HepG2 (cell line): ENCODE data around the gene UCHL3. TPM values are rescaled to one million over a fixed set of nuclear protein-coding genes. Genes with fewer than 3 reads are reported as not detected.

ENCODE experiments used
- ATAC-seq: fragments of 200-7000 bp; cut with Tn5 transposase; 3 replicates; pipeline ENCODE4 v1.9.1; 2020; ENCODE audit warnings: mild to moderate bottlenecking, moderate library complexity
- BruUV-seq: library from RNA; stranded (reverse); fragments of 400-500 nt; replicated peaks from 2 replicates; lab custom pipeline; 2021; lab: Mats Ljungman, UMichigan
- CTCF ChIA-PET: fragments of 300-600 bp; formaldehyde crosslinking; extraction: SDS; loops from one replicate; lab custom pipeline; 2021; ENCODE audit warnings: low total read pairs, inconsistent platforms, low intra/inter-chr PET ratio; lab: Yijun Ruan, JAX
- POLR2A ChIA-PET: fragments of 350-600 bp; sonication (Branson Sonifier 250); formaldehyde crosslinking; loops from one replicate; lab custom pipeline; 2020; ENCODE audit warnings: antibody characterized with exemption, inconsistent platforms; lab: Yijun Ruan, JAX
- DNase-seq: peaks from one replicate; pipeline ENCODE4 v3.0.0-alpha.2; 2015; ENCODE audit warnings: low spot score
- FAIRE-seq: peaks from 3 replicates; lab custom pipeline; 2011; peaks lifted over from hg19 to GRCh38; lab: Jason Lieb, UNC
- H2AFZ ChIP-seq: one replicate; pipeline ENCODE4 v1.6.1; 2011; ENCODE audit warnings: low read length, inconsistent platforms
- H3K27ac ChIP-seq: fragments of 300-600 bp; 3 replicates; pipeline ENCODE4 v1.8.0; 2011; ENCODE audit warnings: mixed run types, mild to moderate bottlenecking, mixed read lengths, low read length, inconsistent platforms; ENCODE audit not compliant: insufficient read depth; ENCODE audit errors: extremely low read length
- H3K27me3 ChIP-seq, 2 experiments: fragments of 200-600 bp in 1 of 2; 2 replicates in 1 of 2; 3 replicates in 1 of 2; pipeline versions ENCODE4 v1.6.0 to v1.8.0; 2011; ENCODE audit warnings: low read length in 2 of 2, mild to moderate bottlenecking in 2 of 2, moderate library complexity in 2 of 2, inconsistent platforms in 1 of 2; ENCODE audit not compliant: insufficient read depth in 2 of 2, control insufficient read depth in 1 of 2
- H3K36me3 ChIP-seq, 2 experiments: fragments of 200-600 bp in 1 of 2; replicated peaks in 1 of 2; 2 replicates in 1 of 2; 3 replicates in 1 of 2; pipeline versions ENCODE4 v1.5.1 to v1.8.0; 2011; ENCODE audit warnings: low read length in 2 of 2, inconsistent platforms in 1 of 2; ENCODE audit not compliant: insufficient read depth in 2 of 2, control insufficient read depth in 1 of 2
- H3K4me1 ChIP-seq: 2 replicates; pipeline ENCODE4 v1.5.1; 2012; ENCODE audit warnings: low read length, inconsistent platforms; ENCODE audit not compliant: insufficient read depth
- H3K4me2 ChIP-seq: 2 replicates; pipeline ENCODE4 v1.6.0; 2011; ENCODE audit warnings: low read depth, low read length, inconsistent platforms
- H3K4me3 ChIP-seq, 3 experiments: fragments of 200-600 bp in 1 of 3; sonication (generic), shearing (Covaris generic) in 1 of 3; replicated peaks in 1 of 3; 2 replicates each; pipeline ENCODE4 v1.5.1; 2011 to 2016; ENCODE audit warnings: low read length in 3 of 3, inconsistent platforms in 2 of 3, low read depth in 2 of 3, mild to moderate bottlenecking in 2 of 3, control low read depth in 1 of 3, mixed read lengths in 1 of 3; ENCODE audit not compliant: insufficient read depth in 1 of 3
- H3K79me2 ChIP-seq: one replicate; pipeline ENCODE4 v1.6.1; 2011; ENCODE audit warnings: low read length, inconsistent platforms; ENCODE audit not compliant: insufficient read depth
- H3K9ac ChIP-seq: 2 replicates; pipeline ENCODE4 v1.6.0; 2011; ENCODE audit warnings: mild to moderate bottlenecking, low read depth, low read length, inconsistent platforms; ENCODE audit not compliant: insufficient read depth
- H3K9me3 ChIP-seq: 2 replicates; pipeline ENCODE4 v1.5.1; 2012; ENCODE audit warnings: mild to moderate bottlenecking, low read length
- H4K20me1 ChIP-seq: 2 replicates; pipeline ENCODE4 v1.6.0; 2011; ENCODE audit warnings: inconsistent platforms, mild to moderate bottlenecking, low read length, moderate library complexity; ENCODE audit not compliant: insufficient read depth
- ARID5B ChIP-seq: IDR thresholded peaks from 2 replicates; pipeline ENCODE4 v1.4.0; 2020; ENCODE audit warnings: mild to moderate bottlenecking, missing genetic modification reagents
- ATF5 ChIP-seq: sonication (generic); formaldehyde crosslinking; IDR thresholded peaks from 2 replicates; pipeline ENCODE4 v1.4.0; 2020; ENCODE audit warnings: mild to moderate bottlenecking, low read depth, missing genetic modification reagents
- ATF7 ChIP-seq, 2 experiments: fragments of 450-650 bp in 1 of 2; sonication (generic) in 1 of 2; formaldehyde crosslinking in 1 of 2; IDR thresholded peaks; 2 replicates each; pipeline versions ENCODE4 v1.4.0 to v1.6.1; 2016 to 2020; ENCODE audit warnings: antibody characterized with exemption in 1 of 2, mild to moderate bottlenecking in 1 of 2, missing genetic modification reagents in 1 of 2
- CEBPB ChIP-seq: IDR thresholded peaks from 2 replicates; pipeline ENCODE4 v1.6.1; 2011; ENCODE audit warnings: low read depth, low read length, improper control_type of control experiment, borderline replicate concordance
- FOXA3 ChIP-seq: IDR thresholded peaks from 2 replicates; pipeline ENCODE4 v1.6.1; 2016; ENCODE audit warnings: missing genetic modification reagents, missing compliant biosample characterization
- FOXP1 ChIP-seq, 2 experiments: fragments of 450-650 bp in 1 of 2; IDR thresholded peaks; 2 replicates each; pipeline ENCODE4 v1.6.1; 2017 to 2018; ENCODE audit warnings: antibody characterized with exemption in 1 of 2
- HNF4A ChIP-seq: sonication (generic); formaldehyde crosslinking; IDR thresholded peaks from 2 replicates; pipeline ENCODE4 v1.4.0; 2020; ENCODE audit warnings: missing genetic modification reagents
- IRF2 ChIP-seq: IDR thresholded peaks from 2 replicates; pipeline ENCODE4 v1.6.1; 2018; ENCODE audit warnings: missing genetic modification reagents, missing compliant biosample characterization
- SALL1 ChIP-seq: sonication (generic); formaldehyde crosslinking; IDR thresholded peaks from 2 replicates; pipeline ENCODE4 v1.8.0; 2022; ENCODE audit warnings: mild to moderate bottlenecking, missing genetic modification reagents
- SOX13 ChIP-seq, 3 experiments: fragments of 450-650 bp in 1 of 3; sonication (generic) in 1 of 3; formaldehyde crosslinking in 1 of 3; IDR thresholded peaks in 2 of 3; conservative IDR thresholded peaks in 1 of 3; 2 replicates each; pipeline versions ENCODE4 v1.5.0 to v1.6.1; 2016 to 2020; ENCODE audit warnings: antibody characterized with exemption in 1 of 3, mild to moderate bottlenecking in 1 of 3, missing compliant biosample characterization in 1 of 3, missing genetic modification reagents in 1 of 3, moderate library complexity in 1 of 3
- SOX5 ChIP-seq: IDR thresholded peaks from 2 replicates; pipeline ENCODE4 v1.6.1; 2016; ENCODE audit warnings: borderline replicate concordance
- SOX6 ChIP-seq, 2 experiments: fragments of 450-650 bp in 1 of 2; sonication (generic) in 1 of 2; formaldehyde crosslinking in 1 of 2; IDR thresholded peaks; 2 replicates each; pipeline versions ENCODE4 v1.4.0 to v1.6.1; 2017 to 2020; ENCODE audit warnings: antibody characterized with exemption in 1 of 2, mild to moderate bottlenecking in 1 of 2, missing genetic modification reagents in 1 of 2
- TEAD3 ChIP-seq: optimal IDR thresholded peaks from 2 replicates; pipeline ENCODE3; 2016; ENCODE audit warnings: borderline replicate concordance
- ZNF232 ChIP-seq: sonication (generic); formaldehyde crosslinking; IDR thresholded peaks from 2 replicates; pipeline ENCODE4 v1.4.0; 2020; ENCODE audit warnings: missing genetic modification reagents, borderline replicate concordance
- ZNF563 ChIP-seq: sonication (generic); formaldehyde crosslinking; IDR thresholded peaks from 2 replicates; pipeline ENCODE4 v1.8.0; 2022; ENCODE audit warnings: mild to moderate bottlenecking, moderate library complexity, missing genetic modification reagents
- ZNF615 ChIP-seq: sonication (generic); formaldehyde crosslinking; IDR thresholded peaks from 2 replicates; pipeline ENCODE4 v1.5.0; 2020; ENCODE audit warnings: mild to moderate bottlenecking, missing genetic modification reagents, borderline replicate concordance
- ZNF878 ChIP-seq: sonication (generic); formaldehyde crosslinking; IDR thresholded peaks from 2 replicates; pipeline ENCODE4 v1.8.1; 2023; ENCODE audit warnings: mild to moderate bottlenecking, missing genetic modification reagents, moderate library complexity
- ZSCAN5A ChIP-seq: sonication (generic); formaldehyde crosslinking; IDR thresholded peaks from 2 replicates; pipeline ENCODE4 v1.8.0; 2022; ENCODE audit warnings: mild to moderate bottlenecking, missing genetic modification reagents, borderline replicate concordance
- in situ Hi-C: cut with HindIII; loops from 2 replicates; pipeline ENCODE4 v1.10.0; 2017; ENCODE audit warnings: low pct_unique_long_range_greater_than_20kb; ENCODE audit not compliant: extremely low pct_ligation_motif_present
- intact Hi-C: fragments of 100-400 bp; cut with micrococcal nuclease; formaldehyde crosslinking; loops from one replicate; pipeline ENCODE4 v1.10.0; 2022; ENCODE audit not compliant: unreplicated experiment
- polyA plus RNA-seq, 8 experiments: library from polyadenylated mRNA; depleted of rRNA in 3 of 8; stranded (reverse) in 7 of 8; unstranded in 1 of 8; fragments of >200 nt; fragmentation: Illumina TruSeq in 4 of 8; extraction: Trizol in 4 of 8; gene quantifications; 2 replicates each; pipeline versions ENCODE4 v1.2.1 to v1.2.3, GENCODE V29; 2011 to 2016; ENCODE audit warnings: low read depth in 4 of 8, missing spikeins in 1 of 8, mixed read lengths in 1 of 8; ENCODE audit not compliant: insufficient read depth in 1 of 8
- total RNA-seq, 5 experiments: library from RNA; depleted of rRNA; stranded (reverse); fragments of >200 nt; fragmentation: Illumina TruSeq; extraction: Trizol; gene quantifications; 2 replicates each; pipeline ENCODE4 v1.2.3, GENCODE V29; 2016; ENCODE audit warnings: low read depth in 1 of 5

UCHL3 gene
- total and polyA plus RNA-seq, 2 of the 13 experiments (the other 11 are each of a cell fraction or from before 2014, with no cell fraction given): 36.2 to 93.3 TPM

GRCh38 chr13:75530549-75530961 is 19.0 kb upstream of the UCHL3 start:
- no peaks in the 10 kb centered on the region for H3K9me3 ChIP-seq
- FAIRE-seq: no peak
- in situ Hi-C loops (no loop called here), intact Hi-C loops (no loop called here)
- H3K79me2 ChIP-seq: no peaks in the 10 kb centered on the region
- H2AFZ ChIP-seq: no peak overlapping the region
- H3K27me3 ChIP-seq: no peaks in the 10 kb centered on the region
- peaks cover 0 to 7% of the 10 kb centered on the region in 2 experiments; a peak in 1 of 5 replicates for H3K36me3 ChIP-seq
- no peak overlapping the region for H3K4me3 ChIP-seq
- peaks cover 27% of the 10 kb centered on the region for H3K4me1 ChIP-seq
- peak; percentile 92 for ATAC-seq
- ChIA-PET POLR2A (interaction anchor here (1.3 kb wide), 1 partner anchor 48 kb away, joined by 4 read pairs; the partner anchor contains the start of gene TBC1D4), CTCF (no interaction called here)
- DNase-seq: peak; percentile 81
- H3K9ac ChIP-seq: no peak overlapping the region
- no peak overlapping the region for H3K4me2 ChIP-seq
- peak overlapping the region; percentile 41 for H3K27ac ChIP-seq
- no peaks in the 10 kb centered on the region for H4K20me1 ChIP-seq
- BruUV-seq: no TSS peak
- TF ChIP-seq HNF4A (CRISPR knock-in tag) (peak; percentile 34; the same call in 1 of the 2 replicates), CEBPB (0 out of 2 replicates have a peak, but pooled peaks have one; percentile 6), ZNF615 (CRISPR knock-in tag) (no peak), ZNF563 (CRISPR knock-in tag) (no peak), ZNF232 (CRISPR knock-in tag) (no peak), SOX6 (IDR thresholded peaks at IDR 0.05) (no peak), SOX6 (CRISPR knock-in tag; IDR thresholded peaks at IDR 0.05) (peak; percentile 49; the same call in 1 of the 2 replicates), ARID5B (CRISPR knock-in tag) (0 out of 2 replicates have a peak, but pooled peaks have one; percentile 20), SOX13 (IDR thresholded peaks at IDR 0.05) (no peak), SOX13 (CRISPR knock-in tag; conservative IDR thresholded peaks at IDR 0.05 in 1 of 2, IDR thresholded peaks at IDR 0.05 in 1 of 2) (peak in 1 of 2 experiments; percentile 74; a peak in 2 of 4 replicates), ATF7 (IDR thresholded peaks at IDR 0.05) (peak; percentile 23; the same call in 1 of the 2 replicates), ATF7 (CRISPR knock-in tag; IDR thresholded peaks at IDR 0.05) (no peak), ATF5 (CRISPR knock-in tag) (no peak), ZNF878 (CRISPR knock-in tag) (no peak), FOXA3 (0 out of 2 replicates have a peak, but pooled peaks have one; percentile 30), SOX5 (peak; percentile 78; the same call in 1 of the 2 replicates), TEAD3 (CRISPR knock-in tag) (peak; percentile 26), ZSCAN5A (no peak), IRF2 (CRISPR knock-in tag) (no peak), FOXP1 (IDR thresholded peaks at IDR 0.05) (no peak), FOXP1 (CRISPR knock-in tag; IDR thresholded peaks at IDR 0.05) (peak; percentile 10; the same call in 1 of the 2 replicates), SALL1 (CRISPR knock-in tag) (peak; percentile 22; the same call in 1 of the 2 replicates)
